Thyroid gland (tissue), 4 donors: ENCODE measurements around the gene CLMN. TPM values are rescaled to one million over a fixed set of nuclear protein-coding genes. Genes with fewer than 3 reads are reported as not detected.

Experiments
- DNase-seq, 2 donors: peaks; one replicate each; pipeline ENCODE4 v3.0.0-alpha.2; 2019
- H3K27ac ChIP-seq, 3 donors: fragments of 200-600 bp; sonication (generic); 1 replicate in 2 of 3; 2 replicates in 1 of 3; pipeline ENCODE4 v1.5.1; 2016 to 2019; ENCODE audit warnings: mild to moderate bottlenecking in 1 of 3, moderate library complexity in 1 of 3
- H3K27me3 ChIP-seq: fragments of 200-600 bp; sonication (generic); one replicate; pipeline ENCODE4 v1.5.1; 2019
- H3K36me3 ChIP-seq, 2 donors: fragments of 200-600 bp; sonication (generic); one replicate each; pipeline ENCODE4 v1.5.1; 2016 to 2019
- H3K4me1 ChIP-seq, 2 donors: fragments of 200-600 bp; sonication (generic); one replicate each; pipeline ENCODE4 v1.5.1; 2017 to 2019
- H3K4me3 ChIP-seq, 3 donors: fragments of 200-600 bp; sonication (generic); replicated peaks in 1 of 3; 1 replicate in 2 of 3; 2 replicates in 1 of 3; pipeline ENCODE4 v1.5.1; 2016; ENCODE audit warnings: mild to moderate bottlenecking in 1 of 3
- H3K9me3 ChIP-seq: fragments of 200-600 bp; sonication (generic); one replicate; pipeline ENCODE4 v1.5.1; 2017
- CTCF ChIP-seq, 6 experiments: fragments of 200-600 bp in 3 of 6; fragments of 450-650 bp in 3 of 6; sonication (generic) in 3 of 6; IDR thresholded peaks; one replicate each; pipeline ENCODE4 v1.5.1; 2016 to 2019; ENCODE audit warnings: antibody characterized with exemption in 6 of 6, mild to moderate bottlenecking in 2 of 6, inconsistent platforms in 1 of 6, moderate library complexity in 1 of 6
- POLR2A ChIP-seq, 2 donors: fragments of 450-650 bp; IDR thresholded peaks; one replicate each; pipeline ENCODE4 v1.6.1; 2017; ENCODE audit warnings: antibody characterized with exemption in 2 of 2, mild to moderate bottlenecking in 2 of 2, moderate library complexity in 1 of 2
- WGBS, 2 donors: methylation state at CpG; one replicate each; pipeline ENCODE4 v1.1.5; 2017; 5-methylcytosine and 5-hydroxymethylcytosine counted together
- intact Hi-C: fragments of 100-400 bp; cut with DNase I; formaldehyde crosslinking; loops from one replicate; pipeline ENCODE4 v1.15.1; 2023
- total RNA-seq, 4 donors: library from RNA; depleted of rRNA; stranded (reverse); fragments of >200 nt; gene quantifications; one replicate each; pipeline ENCODE4 v1.2.3, GENCODE V29; 2016

The CLMN gene
- total RNA-seq, 4 donors from 2014 or later = 15.3 to 29.9 (median 17.8) TPM

GRCh38 chr14:95334044-95334443 lies 14.3 kb upstream of the CLMN start:
- 80 to 88% methylated on average over 6 of the region's 6 CpGs for WGBS, 2 donors
- Histone ChIP-seq H3K4me1 (no peaks in the 10 kb centered on the region), H3K9me3 (no peaks in the 10 kb centered on the region), H3K27ac (no peak overlapping the region), H3K36me3 (no peaks in the 10 kb centered on the region), H3K4me3 (no peak overlapping the region), H3K27me3 (no peaks in the 10 kb centered on the region)
- intact Hi-C loops = no loop called here
- DNase-seq = no peak
- no peak for TF ChIP-seq CTCF (IDR thresholded peaks at IDR 0.05)
- TF ChIP-seq POLR2A (IDR thresholded peaks at IDR 0.05) = no peak

- Histone ChIP-seq H3K4me1 (no peaks in the 10 kb centered on the region), H3K9me3 (no peaks in the 10 kb centered on the region), H3K27ac (no peak overlapping the region), H3K27me3 (no peaks in the 10 kb centered on the region), H3K36me3 (no peaks in the 10 kb centered on the region), H3K4me3 (no peak overlapping the region)
- TF ChIP-seq POLR2A (IDR thresholded peaks at IDR 0.05) (no peak), CTCF (IDR thresholded peaks at IDR 0.05) (no peak)
- no peak for DNase-seq
- WGBS, 2 donors = 88 to 92% methylated on average over 3 of the region's 3 CpGs
- intact Hi-C loops = no loop called here
Observed at GRCh38 chr14:95332641-95333040, 12.9 kb upstream of the CLMN start.

GRCh38 chr14:95331708-95332408 lies 12.2 kb upstream of the CLMN start:
- intact Hi-C loops = no loop called here
- TF ChIP-seq CTCF (IDR thresholded peaks at IDR 0.05) (no peak), POLR2A (IDR thresholded peaks at IDR 0.05) (no peak)
- no peaks in the 10 kb centered on the region for H3K27me3 ChIP-seq
- H3K27ac ChIP-seq = no peak overlapping the region
- 81 to 87% methylated on average over 10 of the region's 10 CpGs for WGBS, 2 donors
- no peaks in the 10 kb centered on the region for H3K9me3 ChIP-seq
- DNase-seq = no peak
- H3K4me1 ChIP-seq = no peaks in the 10 kb centered on the region
- H3K36me3 ChIP-seq = no peaks in the 10 kb centered on the region
- no peak overlapping the region for H3K4me3 ChIP-seq

- H3K36me3 ChIP-seq = no peaks in the 10 kb centered on the region
- TF ChIP-seq POLR2A (IDR thresholded peaks at IDR 0.05) (no peak), CTCF (IDR thresholded peaks at IDR 0.05) (no peak)
- no peaks in the 10 kb centered on the region for H3K4me1 ChIP-seq
- WGBS, 2 donors = 87 to 89% methylated on average over 20 of the region's 20 CpGs
- no peak for DNase-seq
- H3K27ac ChIP-seq = no peak overlapping the region
- no peaks in the 10 kb centered on the region for H3K9me3 ChIP-seq
- H3K27me3 ChIP-seq = no peaks in the 10 kb centered on the region
- H3K4me3 ChIP-seq = no peak overlapping the region
- intact Hi-C loops = no loop called here
Observed at GRCh38 chr14:95330591-95331370, 11.1 kb upstream of the CLMN start.

GRCh38 chr14:95329941-95330340 lies 10.2 kb upstream of the CLMN start:
- TF ChIP-seq CTCF (IDR thresholded peaks at IDR 0.05) (no peak), POLR2A (IDR thresholded peaks at IDR 0.05) (no peak)
- H3K36me3 ChIP-seq = no peaks in the 10 kb centered on the region
- no peaks in the 10 kb centered on the region for H3K27me3 ChIP-seq
- intact Hi-C loops = no loop called here
- no peak overlapping the region for H3K4me3 ChIP-seq
- H3K4me1 ChIP-seq = no peaks in the 10 kb centered on the region
- 90 to 92% methylated on average over 9 of the region's 9 CpGs for WGBS, 2 donors
- H3K9me3 ChIP-seq = no peaks in the 10 kb centered on the region
- no peak for DNase-seq
- H3K27ac ChIP-seq = no peak overlapping the region
